Liver (tissue), 9 donors: Measurements from ENCODE around the gene THAP3. TPM values are rescaled to one million over a fixed set of nuclear protein-coding genes. Genes with fewer than 3 reads are reported as not detected.

Experiments
- DNase-seq: peaks from one replicate; pipeline ENCODE4 v3.0.0-alpha.2; 2017; ENCODE audit warnings: low spot score
- H3K27ac ChIP-seq, 2 donors: one replicate each; pipeline ENCODE4 v1.7.0; 2013; ENCODE audit warnings: inconsistent platforms in 2 of 2, low read length in 2 of 2, control low read depth in 1 of 2, low read depth in 1 of 2, mild to moderate bottlenecking in 1 of 2
- H3K27me3 ChIP-seq, 4 donors: one replicate each; pipeline versions ENCODE4 v1.6.1 to v1.7.0; 2013; ENCODE audit warnings: low read length in 3 of 4, inconsistent platforms in 1 of 4, mild to moderate bottlenecking in 1 of 4, moderate library complexity in 1 of 4; ENCODE audit not compliant: control insufficient read depth in 4 of 4, insufficient read depth in 4 of 4
- H3K36me3 ChIP-seq, 4 donors: one replicate each; pipeline versions ENCODE4 v1.6.1 to v1.7.0; 2013; ENCODE audit warnings: low read length in 3 of 4, mild to moderate bottlenecking in 3 of 4, low read depth in 1 of 4, moderate library complexity in 1 of 4; ENCODE audit not compliant: control insufficient read depth in 4 of 4, insufficient read depth in 3 of 4
- H3K4me1 ChIP-seq, 4 donors: one replicate each; pipeline versions ENCODE4 v1.6.1 to v1.7.0; 2013; ENCODE audit warnings: low read length in 3 of 4, mild to moderate bottlenecking in 3 of 4, moderate library complexity in 1 of 4; ENCODE audit not compliant: control insufficient read depth in 4 of 4, insufficient read depth in 4 of 4
- H3K4me3 ChIP-seq, 3 donors: one replicate each; pipeline versions ENCODE4 v1.6.1 to v1.7.0; 2013; ENCODE audit warnings: low read length in 3 of 3, control low read depth in 1 of 3, low read depth in 1 of 3, mild to moderate bottlenecking in 1 of 3
- H3K9ac ChIP-seq, 2 donors: one replicate each; pipeline ENCODE4 v1.7.0; 2013; ENCODE audit warnings: low read length in 2 of 2, mild to moderate bottlenecking in 2 of 2, moderate library complexity in 2 of 2, control low read depth in 1 of 2, low read depth in 1 of 2
- H3K9me3 ChIP-seq, 4 donors: one replicate each; pipeline versions ENCODE4 v1.6.1 to v1.7.0; 2013; ENCODE audit warnings: low read length in 3 of 4; ENCODE audit not compliant: control insufficient read depth in 4 of 4
- ATF3 ChIP-seq: IDR thresholded peaks from 2 replicates; pipeline ENCODE4 v1.6.1; 2016; ENCODE audit warnings: antibody characterized with exemption
- CTCF ChIP-seq: fragments of 150-350 bp; IDR thresholded peaks from 2 replicates; pipeline ENCODE4 v1.5.1; 2017; ENCODE audit warnings: improper control_type of control experiment, low read depth, low read length; ENCODE audit not compliant: missing input control
- EGR1 ChIP-seq, 2 donors: IDR thresholded peaks; 2 replicates each; pipeline ENCODE4 v1.6.1; 2016 to 2018; ENCODE audit warnings: antibody characterized with exemption in 2 of 2, low read depth in 2 of 2
- FOXA1 ChIP-seq: IDR thresholded peaks from 2 replicates; pipeline ENCODE4 v1.6.1; 2016; ENCODE audit warnings: antibody characterized with exemption
- FOXA2 ChIP-seq: IDR thresholded peaks from 2 replicates; pipeline ENCODE4 v1.6.1; 2016; ENCODE audit warnings: antibody characterized with exemption
- GABPA ChIP-seq, 2 donors: IDR thresholded peaks in 1 of 2; conservative IDR thresholded peaks in 1 of 2; 2 replicates each; pipeline ENCODE4 v1.6.1; 2016; ENCODE audit warnings: antibody characterized with exemption in 2 of 2, mild to moderate bottlenecking in 1 of 2, moderate library complexity in 1 of 2
- HNF4A ChIP-seq, 2 donors: conservative IDR thresholded peaks; 2 replicates each; pipeline ENCODE4 v1.6.1; 2016; ENCODE audit warnings: antibody characterized with exemption in 2 of 2, mild to moderate bottlenecking in 2 of 2
- HNF4G ChIP-seq: IDR thresholded peaks from 2 replicates; pipeline ENCODE4 v1.6.1; 2016; ENCODE audit warnings: antibody characterized with exemption
- JUND ChIP-seq, 2 donors: IDR thresholded peaks; 2 replicates each; pipeline ENCODE4 v1.6.1; 2016; ENCODE audit warnings: antibody characterized with exemption in 2 of 2
- MAX ChIP-seq: IDR thresholded peaks from 2 replicates; pipeline ENCODE4 v1.6.1; 2016; ENCODE audit warnings: antibody characterized with exemption
- NR2F2 ChIP-seq: IDR thresholded peaks from 2 replicates; pipeline ENCODE4 v1.6.1; 2016; ENCODE audit warnings: antibody characterized with exemption
- RAD21 ChIP-seq, 2 donors: IDR thresholded peaks; 2 replicates each; pipeline ENCODE4 v1.6.1; 2016; ENCODE audit warnings: antibody characterized with exemption in 2 of 2, mild to moderate bottlenecking in 2 of 2
- REST ChIP-seq: IDR thresholded peaks from 2 replicates; pipeline ENCODE4 v1.6.1; 2016; ENCODE audit warnings: antibody characterized with exemption, mild to moderate bottlenecking
- RXRA ChIP-seq, 2 donors: IDR thresholded peaks; 2 replicates each; pipeline ENCODE4 v1.6.1; 2017 to 2018; ENCODE audit warnings: antibody characterized with exemption in 2 of 2, mild to moderate bottlenecking in 1 of 2
- SP1 ChIP-seq: IDR thresholded peaks from 2 replicates; pipeline ENCODE4 v1.6.1; 2018; ENCODE audit warnings: antibody characterized with exemption, mild to moderate bottlenecking
- TAF1 ChIP-seq: conservative IDR thresholded peaks from 2 replicates; pipeline ENCODE4 v1.6.1; 2016; ENCODE audit warnings: antibody characterized with exemption, mild to moderate bottlenecking
- WGBS: extraction: QIAGEN DNeasy Blood & Tissue Kit; methylation state at CpG from one replicate; pipeline ENCODE4 v1.1.7; 2013; 5-methylcytosine and 5-hydroxymethylcytosine counted together
- polyA plus RNA-seq, 2 donors: library from polyadenylated mRNA; stranded (reverse) in 1 of 2; unstranded in 1 of 2; fragments of 200-250 nt in 1 of 2; fragments of >200 nt in 1 of 2; fragmentation: Nextera tagmentation in 1 of 2; extraction: Ambion mirVana in 1 of 2; gene quantifications; one replicate each; pipeline versions ENCODE4 v1.2.1 to v1.2.3, GENCODE V29; 2013 to 2015
- total RNA-seq, 2 donors: library from RNA; depleted of rRNA; stranded (reverse); fragments of >200 nt; gene quantifications; one replicate each; pipeline ENCODE4 v1.2.3, GENCODE V29; 2014
- TF ChIP-seq, protein P1 (sequence below): IDR thresholded peaks from 2 replicates; pipeline ENCODE4 v1.6.1; 2016; ENCODE audit warnings: antibody characterized with exemption
- donor health status: healthy.
- donor health status: healthy.
- donor health status: healthy.
- donor health status: healthy.
- donor health status: healthy.

THAP3 gene
- total and polyA plus RNA-seq, 4 donors, result 7.2 to 10.2 (median 8.6) TPM

GRCh38 chr1:6657138-6657537 is 32.5 kb downstream of the THAP3 start:
- no peak for DNase-seq
- 93% methylated on average over 6 of the region's 6 CpGs for WGBS
- Histone ChIP-seq H3K9ac (no peak overlapping the region), H3K4me3 (no peak overlapping the region), H3K9me3 (no peaks in the 10 kb centered on the region), H3K36me3 (peaks cover 1 to 29% (median 11%) of the 10 kb centered on the region in 4 donors), H3K27ac (no peak overlapping the region), H3K4me1 (no peaks in the 10 kb centered on the region), H3K27me3 (no peaks in the 10 kb centered on the region)
- TF ChIP-seq NR2F2, result no peak
- no peak for TF ChIP-seq GABPA (IDR thresholded peaks at IDR 0.05 in 1 of 2, conservative IDR thresholded peaks at IDR 0.05 in 1 of 2)
- TF ChIP-seq CTCF, result no peak
- no peak for TF ChIP-seq TAF1
- TF ChIP-seq JUND (IDR thresholded peaks at IDR 0.05), result no peak
- no peak for TF ChIP-seq FOXA1
- TF ChIP-seq HNF4A (conservative IDR thresholded peaks at IDR 0.05), result no peak
- TF ChIP-seq, protein P1, sequence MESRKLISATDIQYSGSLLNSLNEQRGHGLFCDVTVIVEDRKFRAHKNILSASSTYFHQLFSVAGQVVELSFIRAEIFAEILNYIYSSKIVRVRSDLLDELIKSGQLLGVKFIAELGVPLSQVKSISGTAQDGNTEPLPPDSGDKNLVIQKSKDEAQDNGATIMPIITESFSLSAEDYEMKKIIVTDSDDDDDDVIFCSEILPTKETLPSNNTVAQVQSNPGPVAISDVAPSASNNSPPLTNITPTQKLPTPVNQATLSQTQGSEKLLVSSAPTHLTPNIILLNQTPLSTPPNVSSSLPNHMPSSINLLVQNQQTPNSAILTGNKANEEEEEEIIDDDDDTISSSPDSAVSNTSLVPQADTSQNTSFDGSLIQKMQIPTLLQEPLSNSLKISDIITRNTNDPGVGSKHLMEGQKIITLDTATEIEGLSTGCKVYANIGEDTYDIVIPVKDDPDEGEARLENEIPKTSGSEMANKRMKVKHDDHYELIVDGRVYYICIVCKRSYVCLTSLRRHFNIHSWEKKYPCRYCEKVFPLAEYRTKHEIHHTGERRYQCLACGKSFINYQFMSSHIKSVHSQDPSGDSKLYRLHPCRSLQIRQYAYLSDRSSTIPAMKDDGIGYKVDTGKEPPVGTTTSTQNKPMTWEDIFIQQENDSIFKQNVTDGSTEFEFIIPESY, result no peak
- no peak for TF ChIP-seq MAX
- TF ChIP-seq EGR1 (IDR thresholded peaks at IDR 0.05; ENCODE audit: low read depth in 2 of 2), result no peak
- no peak for TF ChIP-seq RXRA (IDR thresholded peaks at IDR 0.05)
- no peak for TF ChIP-seq FOXA2
- TF ChIP-seq HNF4G, result no peak
- no peak for TF ChIP-seq REST
- no peak for TF ChIP-seq SP1
- no peak for TF ChIP-seq RAD21 (IDR thresholded peaks at IDR 0.05)
- TF ChIP-seq ATF3, result no peak
